HG03460 (cell line): Measurements from ENCODE around the gene ZFYVE9.
A peak's percentile ranks its signal among the peaks of the same experiment; 100 is the strongest.

ENCODE experiments used
- ATAC-seq: cut with Tn5 transposase; IDR thresholded peaks from one replicate; pipeline ENCODE4 v1.9.1; 2021; ENCODE audit not compliant: unreplicated experiment

The ZFYVE9 gene

GRCh38 chr1:52337439-52337838 lies 195.6 kb downstream of the ZFYVE9 start:
- ATAC-seq = no peak

GRCh38 chr1:52341655-52342260 lies 199.9 kb downstream of the ZFYVE9 start:
- no peak for ATAC-seq

GRCh38 chr1:52343979-52344378 lies 202.1 kb downstream of the ZFYVE9 start:
- ATAC-seq = no peak

- ATAC-seq = no peak
Measured at GRCh38 chr1:52345252-52345651, 203.4 kb downstream of the ZFYVE9 start.

GRCh38 chr1:52346653-52347052 lies 204.8 kb downstream of the ZFYVE9 start:
- no peak for ATAC-seq

GRCh38 chr1:52348704-52349300 lies 206.9 kb downstream of the ZFYVE9 start:
- ATAC-seq = no peak

- no peak for ATAC-seq
Measured at GRCh38 chr1:52352690-52353089, 210.8 kb downstream of the ZFYVE9 start.

GRCh38 chr1:52355436-52355835 lies 213.5 kb downstream of the ZFYVE9 start:
- no peak for ATAC-seq

- no peak for ATAC-seq
Measured at GRCh38 chr1:52355847-52356505, 214.1 kb downstream of the ZFYVE9 start.

GRCh38 chr1:52356818-52357355 lies 215.0 kb downstream of the ZFYVE9 start:
- ATAC-seq = no peak

GRCh38 chr1:52357397-52357796 lies 215.5 kb downstream of the ZFYVE9 start:
- no peak for ATAC-seq

- no peak for ATAC-seq
Measured at GRCh38 chr1:52358851-52359497, 217.1 kb downstream of the ZFYVE9 start.

- no peak for ATAC-seq
Measured at GRCh38 chr1:52359676-52360594, 218.0 kb downstream of the ZFYVE9 start.

- ATAC-seq = no peak
Measured at GRCh38 chr1:52360595-52360968, 218.7 kb downstream of the ZFYVE9 start.

GRCh38 chr1:52364235-52364839 lies 222.4 kb downstream of the ZFYVE9 start:
- no peak for ATAC-seq

- ATAC-seq = no peak
Measured at GRCh38 chr1:52365071-52365745, 223.3 kb downstream of the ZFYVE9 start.

GRCh38 chr1:52365746-52366516 lies 224.0 kb downstream of the ZFYVE9 start, which contains the start of gene CC2D1B:
TSS of gene CC2D1B (minus strand) at chr1:52366205. CDS start at chr1:52364620, 1,585 bp downstream.
- ATAC-seq = peak; percentile 88

- no peak for ATAC-seq
Measured at GRCh38 chr1:52366517-52366827, 224.6 kb downstream of the ZFYVE9 start.

GRCh38 chr1:52367272-52367671 lies 225.4 kb downstream of the ZFYVE9 start:
- no peak for ATAC-seq
